Neural progenitor cell (in vitro differentiated cells): Measurements from ENCODE around the gene GVQW3. TPM values are rescaled to one million over a fixed set of nuclear protein-coding genes. Genes with fewer than 3 reads are reported as not detected.

Experiments
- DNase-seq: peaks from one replicate; pipeline ENCODE4 v3.0.0-alpha.2; 2016; ENCODE audit warnings: low spot score
- H2AFZ ChIP-seq: fragments of 200-600 bp; sonication (generic); replicated peaks from 2 replicates; pipeline ENCODE4 v1.6.1; 2016; ENCODE audit warnings: antibody characterized with exemption
- H3F3A ChIP-seq: fragments of 200-600 bp; sonication (generic); 2 replicates; pipeline ENCODE4 v1.6.1; 2016; ENCODE audit warnings: antibody characterized with exemption, low read depth
- H3K27ac ChIP-seq: fragments of 200-600 bp; sonication (generic); 2 replicates; pipeline ENCODE4 v1.5.1; 2016; ENCODE audit warnings: mild to moderate bottlenecking
- H3K27me3 ChIP-seq: fragments of 200-600 bp; sonication (generic); 2 replicates; pipeline ENCODE4 v1.6.1; 2016; ENCODE audit warnings: mild to moderate bottlenecking, moderate library complexity
- H3K36me3 ChIP-seq: fragments of 200-600 bp; sonication (generic); 2 replicates; pipeline ENCODE4 v1.5.1; 2016
- H3K4me1 ChIP-seq: fragments of 200-600 bp; sonication (generic); 2 replicates; pipeline ENCODE4 v1.6.1; 2016; ENCODE audit warnings: mixed run types
- H3K4me2 ChIP-seq: fragments of 200-600 bp; sonication (generic); 2 replicates; pipeline ENCODE4 v1.6.1; 2016
- H3K4me3 ChIP-seq: fragments of 200-600 bp; sonication (generic); 2 replicates; pipeline ENCODE4 v1.5.1; 2016
- H3K79me2 ChIP-seq: fragments of 200-600 bp; sonication (generic); 2 replicates; pipeline ENCODE4 v1.6.1; 2016; ENCODE audit warnings: low read depth
- H3K9ac ChIP-seq: fragments of 200-600 bp; sonication (generic); 2 replicates; pipeline ENCODE4 v1.6.1; 2016
- H3K9me3 ChIP-seq: fragments of 200-600 bp; sonication (generic); 2 replicates; pipeline ENCODE4 v1.5.1; 2016; ENCODE audit warnings: low read depth
- H4K20me1 ChIP-seq: fragments of 200-600 bp; sonication (generic); 2 replicates; pipeline ENCODE4 v1.6.1; 2016; ENCODE audit warnings: low read depth
- H3K27ac Mint-ChIP-seq: 3 replicates; pipeline ENCODE4 v1.8.0; 2021; ENCODE audit warnings: mixed read lengths
- H3K27me3 Mint-ChIP-seq: 2 replicates; pipeline ENCODE4 v1.8.0; 2022; ENCODE audit warnings: low read depth, mild to moderate bottlenecking, inconsistent platforms, moderate library complexity, mixed read lengths; ENCODE audit not compliant: insufficient read depth
- H3K36me3 Mint-ChIP-seq: 3 replicates; pipeline ENCODE4 v1.8.0; 2021; ENCODE audit warnings: mixed read lengths
- H3K4me1 Mint-ChIP-seq: 3 replicates; pipeline ENCODE4 v1.8.0; 2021; ENCODE audit warnings: mixed read lengths
- H3K4me3 Mint-ChIP-seq: 3 replicates; pipeline ENCODE4 v1.8.0; 2021; ENCODE audit warnings: mild to moderate bottlenecking, moderate library complexity, mixed read lengths
- H3K9me3 Mint-ChIP-seq: 3 replicates; pipeline ENCODE4 v1.8.0; 2020; ENCODE audit warnings: mixed read lengths
- EZH2 ChIP-seq: fragments of 200-600 bp; sonication (generic); IDR thresholded peaks from 2 replicates; pipeline ENCODE4 v1.6.1; 2017; ENCODE audit warnings: antibody characterized with exemption, mild to moderate bottlenecking, moderate library complexity
- EZH2phosphoT487 ChIP-seq: fragments of 200-600 bp; sonication (generic); IDR thresholded peaks from 2 replicates; pipeline ENCODE4 v1.6.1; 2017; ENCODE audit warnings: antibody characterized with exemption
- total RNA-seq: library from RNA; depleted of rRNA; stranded (reverse); fragments of >200 nt; gene quantifications from 2 replicates; pipeline ENCODE4 v1.2.3, GENCODE V29; 2015; ENCODE audit warnings: low replicate concordance
- TF ChIP-seq, protein P1 (sequence below): fragments of 200-600 bp; sonication (generic); IDR thresholded peaks from 2 replicates; pipeline ENCODE4 v1.5.1; 2017; ENCODE audit warnings: antibody characterized with exemption, mild to moderate bottlenecking

GVQW3 gene
- total RNA-seq, 1 donor from 2014 or later = 15.2 TPM

GRCh38 chr11:76445121-76446084 is 64.3 kb downstream of the GVQW3 start:
- Mint-ChIP-seq H3K27me3 (no peaks in the 10 kb centered on the region), H3K27ac (peak overlapping the region; percentile 65), H3K4me3 (peak overlapping the region; percentile 93), H3K4me1 (peaks cover 37% of the 10 kb centered on the region), H3K36me3 (peaks cover 20% of the 10 kb centered on the region), H3K9me3 (no peaks in the 10 kb centered on the region)
- H3K4me3 ChIP-seq = peak overlapping the region; percentile 95
- H3F3A ChIP-seq = peaks cover 20% of the 10 kb centered on the region
- H3K4me1 ChIP-seq = peaks cover 43% of the 10 kb centered on the region
- no peaks in the 10 kb centered on the region for H3K9me3 ChIP-seq
- H2AFZ ChIP-seq = no peak overlapping the region
- H4K20me1 ChIP-seq = peaks cover 3% of the 10 kb centered on the region
- DNase-seq = peak; percentile 95
- H3K4me2 ChIP-seq = peak overlapping the region; percentile 95
- peak overlapping the region; percentile 91 for H3K27ac ChIP-seq
- peaks cover 86% of the 10 kb centered on the region for H3K79me2 ChIP-seq
- peaks cover 14% of the 10 kb centered on the region for H3K36me3 ChIP-seq
- no peaks in the 10 kb centered on the region for H3K27me3 ChIP-seq
- TF ChIP-seq EZH2 (no peak), EZH2phosphoT487 (no peak)
- TF ChIP-seq, protein P1, sequence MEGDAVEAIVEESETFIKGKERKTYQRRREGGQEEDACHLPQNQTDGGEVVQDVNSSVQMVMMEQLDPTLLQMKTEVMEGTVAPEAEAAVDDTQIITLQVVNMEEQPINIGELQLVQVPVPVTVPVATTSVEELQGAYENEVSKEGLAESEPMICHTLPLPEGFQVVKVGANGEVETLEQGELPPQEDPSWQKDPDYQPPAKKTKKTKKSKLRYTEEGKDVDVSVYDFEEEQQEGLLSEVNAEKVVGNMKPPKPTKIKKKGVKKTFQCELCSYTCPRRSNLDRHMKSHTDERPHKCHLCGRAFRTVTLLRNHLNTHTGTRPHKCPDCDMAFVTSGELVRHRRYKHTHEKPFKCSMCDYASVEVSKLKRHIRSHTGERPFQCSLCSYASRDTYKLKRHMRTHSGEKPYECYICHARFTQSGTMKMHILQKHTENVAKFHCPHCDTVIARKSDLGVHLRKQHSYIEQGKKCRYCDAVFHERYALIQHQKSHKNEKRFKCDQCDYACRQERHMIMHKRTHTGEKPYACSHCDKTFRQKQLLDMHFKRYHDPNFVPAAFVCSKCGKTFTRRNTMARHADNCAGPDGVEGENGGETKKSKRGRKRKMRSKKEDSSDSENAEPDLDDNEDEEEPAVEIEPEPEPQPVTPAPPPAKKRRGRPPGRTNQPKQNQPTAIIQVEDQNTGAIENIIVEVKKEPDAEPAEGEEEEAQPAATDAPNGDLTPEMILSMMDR = peak; percentile 33
- H3K9ac ChIP-seq = peak overlapping the region; percentile 92

GRCh38 chr11:76448506-76448905 is 67.4 kb downstream of the GVQW3 start:
- Histone ChIP-seq H3K27ac (peak overlapping the region; percentile 61), H2AFZ (no peak overlapping the region), H3K9me3 (no peaks in the 10 kb centered on the region), H3K4me2 (peak overlapping the region; percentile 95), H3K4me3 (peak overlapping the region; percentile 95), H3K27me3 (no peaks in the 10 kb centered on the region), H4K20me1 (peaks cover 3% of the 10 kb centered on the region), H3K79me2 (peaks cover 94% of the 10 kb centered on the region), H3K36me3 (peaks cover 22% of the 10 kb centered on the region), H3F3A (peaks cover 39% of the 10 kb centered on the region), H3K4me1 (peaks cover 60% of the 10 kb centered on the region), H3K9ac (no peak overlapping the region)
- TF ChIP-seq EZH2phosphoT487 = no peak
- TF ChIP-seq EZH2 = no peak
- TF ChIP-seq, protein P1 = no peak
- peaks cover 32% of the 10 kb centered on the region for H3K4me1 Mint-ChIP-seq
- H3K9me3 Mint-ChIP-seq = no peaks in the 10 kb centered on the region
- H3K36me3 Mint-ChIP-seq = peaks cover 21% of the 10 kb centered on the region
- H3K27ac Mint-ChIP-seq = no peak overlapping the region
- peak; percentile 55 for DNase-seq
- no peaks in the 10 kb centered on the region for H3K27me3 Mint-ChIP-seq
- H3K4me3 Mint-ChIP-seq = no peak overlapping the region

- Mint-ChIP-seq H3K4me1 (peaks cover 43% of the 10 kb centered on the region), H3K36me3 (peaks cover 24% of the 10 kb centered on the region), H3K27ac (no peak overlapping the region), H3K27me3 (peaks cover 3% of the 10 kb centered on the region), H3K9me3 (no peaks in the 10 kb centered on the region), H3K4me3 (no peak overlapping the region)
- Histone ChIP-seq H3K27ac (peak overlapping the region; percentile 99), H3K27me3 (no peaks in the 10 kb centered on the region), H3F3A (peaks cover 57% of the 10 kb centered on the region), H3K4me3 (no peak overlapping the region), H3K9ac (no peak overlapping the region), H3K4me1 (peaks cover 83% of the 10 kb centered on the region), H2AFZ (no peak overlapping the region), H3K36me3 (peaks cover 18% of the 10 kb centered on the region), H4K20me1 (no peaks in the 10 kb centered on the region), H3K4me2 (peak overlapping the region; percentile 81), H3K79me2 (peaks cover 79% of the 10 kb centered on the region), H3K9me3 (no peaks in the 10 kb centered on the region)
- TF ChIP-seq, protein P1 = no peak
- TF ChIP-seq EZH2 (no peak), EZH2phosphoT487 (no peak)
- DNase-seq = no peak
Observed at GRCh38 chr11:76453248-76453647, 72.1 kb downstream of the GVQW3 start.
